GM19035 (cell line): ENCODE results near the gene MED9.

ENCODE experiments used
- ATAC-seq: cut with Tn5 transposase; IDR thresholded peaks from one replicate; pipeline ENCODE4 v1.9.1; 2021; ENCODE audit not compliant: unreplicated experiment

MED9 gene

GRCh38 chr17:17514993-17515933, 38.5 kb downstream of the MED9 start:
- no peak for ATAC-seq

DNA sequence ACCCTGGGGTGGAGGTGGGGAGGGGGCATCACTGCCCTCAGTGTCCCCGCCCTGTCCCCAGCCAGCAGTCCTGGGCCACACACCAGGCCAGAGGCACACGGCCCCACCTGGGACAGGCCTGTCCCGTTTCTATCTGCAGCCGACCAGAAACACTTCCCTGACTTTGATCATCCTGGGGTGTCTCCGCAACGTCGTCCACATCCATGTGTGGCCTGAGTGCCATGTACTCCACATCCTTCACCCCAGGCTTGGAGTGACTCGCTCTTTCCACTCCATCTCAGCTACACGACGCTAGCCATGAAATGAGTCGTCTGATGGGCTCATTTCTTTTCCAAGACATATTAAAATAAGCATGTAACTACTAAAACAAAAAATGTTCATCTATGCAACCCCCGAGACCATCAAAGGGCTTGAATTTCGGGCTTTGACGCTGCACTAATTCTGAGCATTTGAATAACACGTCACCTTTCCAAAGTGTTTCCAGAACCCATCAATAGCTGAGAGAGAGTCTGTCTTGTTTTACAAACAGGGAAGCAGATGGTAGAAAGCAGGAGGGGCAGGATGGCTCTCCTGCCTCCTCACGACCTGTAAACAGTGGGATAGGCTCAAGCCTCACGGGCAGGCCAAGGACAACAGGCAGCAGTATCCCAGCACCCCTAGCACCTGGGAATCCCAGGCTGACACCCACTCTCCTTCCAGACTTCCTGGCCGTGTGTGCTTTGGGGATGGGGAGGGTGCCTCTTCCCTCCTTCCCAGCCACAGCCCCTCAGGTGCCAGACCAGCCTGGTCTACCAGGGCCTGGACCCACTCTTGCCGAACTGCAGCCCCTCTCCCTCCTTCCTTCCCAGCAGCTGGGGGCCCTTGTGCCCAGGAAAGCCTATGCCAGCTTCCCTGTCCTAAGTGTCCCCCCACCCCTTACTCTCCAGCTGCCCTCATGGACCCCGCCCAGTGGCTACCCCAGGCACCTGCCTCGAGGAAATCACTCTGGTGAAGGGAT, 39.4 kb downstream of the MED9 start:
- ATAC-seq: no peak

DNA sequence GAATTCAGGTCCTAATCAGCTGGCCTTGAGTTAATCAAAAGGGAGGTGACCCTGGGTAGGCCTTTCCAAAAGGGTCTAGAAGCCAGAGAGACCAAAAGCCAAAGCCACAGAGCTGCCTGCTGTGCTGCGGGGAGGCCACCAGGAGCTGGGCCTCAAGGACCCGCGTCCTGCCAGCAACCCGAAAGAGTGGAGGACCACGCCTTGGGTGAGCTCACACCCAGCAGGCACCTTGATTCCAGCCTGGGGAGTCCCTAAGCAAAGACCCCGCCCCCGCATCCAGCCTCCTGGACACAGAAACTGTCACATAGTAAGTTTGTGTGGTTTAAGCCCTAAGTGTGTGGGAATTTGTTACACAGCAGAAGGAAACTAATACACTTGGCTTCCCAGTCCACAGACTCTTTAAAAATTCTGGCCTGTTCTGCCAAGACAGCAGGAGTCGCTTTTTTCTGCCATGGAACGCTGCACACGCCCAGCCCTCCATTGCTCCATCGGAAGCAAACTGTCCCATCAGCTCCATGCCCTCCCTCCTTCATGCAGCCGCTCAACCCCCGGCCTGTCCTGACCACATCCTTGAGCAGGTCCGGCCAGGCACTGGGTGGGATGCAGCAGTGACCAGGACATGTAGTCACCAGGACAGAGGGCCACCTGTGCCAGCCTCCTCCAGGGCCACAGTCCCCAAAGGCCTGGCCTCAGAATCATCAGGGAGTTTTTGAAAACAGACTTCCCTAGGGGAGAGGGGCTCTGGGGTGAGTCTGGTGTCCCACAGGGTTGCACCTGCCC, 40.3 kb downstream of the MED9 start:
- ATAC-seq: no peak

GRCh38 chr17:17518014-17518413, 41.2 kb downstream of the MED9 start:
- no peak for ATAC-seq

GRCh38 chr17:17518951-17519350, 42.2 kb downstream of the MED9 start:
- no peak for ATAC-seq

DNA sequence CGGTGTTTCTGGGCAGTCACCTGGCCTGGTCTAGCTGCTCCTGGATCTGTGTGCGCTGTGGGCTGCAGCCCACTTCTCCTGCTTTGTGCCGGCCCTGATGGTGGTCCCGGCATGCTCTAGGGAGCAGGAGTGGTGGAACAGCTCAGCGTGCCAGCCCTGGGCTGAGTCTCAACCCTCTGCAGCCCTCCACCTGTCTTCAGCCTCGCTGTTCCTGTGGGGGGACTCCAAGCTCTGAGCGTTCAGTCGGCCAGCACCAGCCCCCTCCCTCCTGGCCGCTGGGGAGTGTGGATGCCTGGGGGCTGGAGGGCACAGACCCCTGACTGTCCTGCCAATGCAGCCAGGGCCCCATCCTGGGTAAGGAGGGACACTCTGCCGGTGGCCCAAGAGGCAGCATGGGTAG, 43.1 kb downstream of the MED9 start:
- ATAC-seq: no peak

- no peak for ATAC-seq
Measured at GRCh38 chr17:17520599-17521232, 43.9 kb downstream of the MED9 start.

DNA sequence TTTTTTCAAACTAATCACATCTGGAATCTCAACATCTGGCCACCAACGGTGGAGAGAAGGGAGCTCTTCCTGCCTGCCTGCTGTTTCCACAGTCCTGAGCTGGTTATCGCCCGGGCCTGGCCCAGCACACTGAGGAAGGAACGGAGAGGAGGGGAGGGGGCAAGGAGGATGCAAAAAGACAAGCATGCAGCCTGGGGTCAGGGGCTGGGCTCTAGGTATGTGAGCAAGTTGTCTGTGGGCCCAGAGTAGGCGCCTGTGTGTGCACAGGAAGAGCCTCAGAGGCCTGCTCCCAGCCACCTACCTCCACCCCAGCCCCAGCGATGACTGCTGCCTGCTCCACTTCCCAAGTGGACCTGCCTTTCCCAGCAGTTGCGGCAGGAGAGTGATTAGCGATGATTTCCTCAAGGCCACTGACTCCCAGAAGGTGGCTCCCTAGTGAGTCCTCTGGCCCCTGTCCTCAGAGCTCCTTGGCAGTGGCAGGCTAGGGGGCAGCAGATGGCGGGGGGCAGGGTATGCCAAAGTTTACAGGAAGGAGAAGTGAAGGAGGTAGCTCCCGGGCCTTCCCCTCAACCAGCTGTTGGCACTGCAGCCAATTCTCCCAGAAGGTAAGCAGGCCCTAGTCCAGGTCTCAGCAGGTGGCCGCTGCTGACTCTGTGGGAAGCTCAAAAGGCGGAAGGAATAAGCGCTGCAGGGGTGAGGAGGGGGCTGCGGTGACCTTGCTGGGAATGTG, 46.4 kb downstream of the MED9 start:
- no peak for ATAC-seq

DNA sequence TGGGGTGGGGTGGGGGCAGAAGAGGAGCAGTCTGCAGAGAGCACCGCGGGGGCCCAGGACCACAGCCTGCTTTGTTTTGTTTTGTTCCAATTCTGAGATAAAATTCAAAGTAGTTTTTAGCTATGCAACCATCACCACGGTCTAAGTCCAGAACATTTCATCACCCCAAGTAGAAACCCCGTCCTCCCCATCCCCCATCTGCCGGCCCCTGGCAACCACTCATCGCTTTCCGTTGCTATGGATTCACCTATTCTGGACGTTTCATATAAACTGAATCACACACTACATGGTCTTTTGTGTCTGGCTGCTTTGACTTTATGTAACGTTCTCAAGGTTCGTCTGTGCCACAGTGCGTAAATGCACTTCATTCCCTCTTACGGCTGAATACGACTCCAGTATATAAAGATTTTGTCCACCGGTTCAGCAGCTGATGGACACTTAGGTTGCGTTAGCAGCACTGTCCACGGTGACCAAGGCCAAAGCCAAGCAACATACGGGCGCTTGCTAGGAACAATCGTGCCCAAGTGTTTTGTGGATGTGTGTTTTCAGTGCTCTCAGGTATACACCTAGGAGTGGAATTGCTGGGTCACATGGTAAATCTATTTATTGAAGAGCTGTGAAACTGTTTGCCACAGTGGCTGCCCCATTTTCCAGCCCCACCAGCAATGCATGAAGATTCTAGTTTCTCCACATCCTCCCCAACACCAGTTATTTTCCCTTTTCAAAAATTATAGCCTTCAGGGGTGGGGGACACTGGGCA, 47.1 kb downstream of the MED9 start:
- no peak for ATAC-seq

- ATAC-seq: no peak
Measured at GRCh38 chr17:17525311-17525710, 48.5 kb downstream of the MED9 start.

DNA sequence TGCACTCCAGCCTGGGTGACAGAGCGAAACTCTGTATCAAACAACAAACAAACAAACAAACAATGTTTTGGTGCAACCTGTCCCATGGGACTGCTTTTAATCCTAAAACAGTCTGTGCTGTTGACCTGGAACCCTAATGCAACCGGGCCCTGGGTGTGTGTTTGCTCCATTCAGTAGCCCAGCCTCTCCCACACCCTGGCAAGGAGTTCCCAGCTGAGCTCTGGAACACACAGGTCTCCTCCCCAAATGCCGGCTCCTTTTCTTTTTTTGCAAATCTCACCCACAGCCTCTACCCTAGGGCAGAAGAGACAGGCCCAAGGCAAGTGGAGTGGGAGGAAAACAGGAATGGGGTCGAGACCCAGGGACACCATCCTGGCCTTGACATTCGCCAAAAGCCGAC, 49.2 kb downstream of the MED9 start:
- no peak for ATAC-seq

DNA sequence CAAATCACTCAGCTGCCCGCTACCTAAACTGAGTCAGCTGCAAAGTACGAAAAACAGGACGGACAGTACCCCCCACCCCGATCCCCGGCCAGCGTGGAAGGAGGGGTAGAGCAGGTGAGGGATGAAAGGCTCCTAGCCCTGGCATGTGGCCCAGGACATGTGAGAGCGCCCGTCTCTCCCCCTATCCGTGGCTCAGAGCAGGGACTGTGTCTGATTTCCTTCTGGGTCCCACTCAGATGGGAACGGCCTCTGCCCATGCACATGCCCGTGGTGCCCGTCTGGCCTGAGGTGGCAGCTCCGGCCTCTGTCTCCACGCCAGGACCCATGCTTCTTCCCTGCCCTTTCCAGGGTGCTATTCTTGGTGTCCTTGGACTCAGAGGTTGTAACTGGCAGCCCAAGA, 49.6 kb downstream of the MED9 start:
- ATAC-seq: no peak

GRCh38 chr17:17527534-17527933, 50.7 kb downstream of the MED9 start:
- ATAC-seq: no peak

GRCh38 chr17:17527956-17528500, 51.2 kb downstream of the MED9 start:
- no peak for ATAC-seq

- ATAC-seq: no peak
Measured at GRCh38 chr17:17528696-17529652, 52.2 kb downstream of the MED9 start.

GRCh38 chr17:17531156-17531555, 54.4 kb downstream of the MED9 start:
- no peak for ATAC-seq

- ATAC-seq: no peak
Measured at GRCh38 chr17:17532991-17533390, 56.2 kb downstream of the MED9 start.
